Stimulated activated CD4-positive, alpha-beta T cell treated with anti-CD3 and anti-CD28 coated beads, Interleukin-2, amount 100 ng/mL, for 48 hours (primary cell): ENCODE measurements around the gene TIMM21.

Experiments
- DNase-seq, 2 donors: peaks; one replicate each; pipeline ENCODE4 v3.0.0-alpha.2; 2020

TIMM21 gene

GRCh38 chr18:74147779-74148542 lies at the start of gene TIMM21, which contains the start of gene FBXO15:
Gene TIMM21 (plus strand): TSS chr18:74148523. CDS start chr18:74148809, 286 bp downstream.
Gene FBXO15 (minus strand): TSS chr18:74147834. CDS start chr18:74147785, 49 bp downstream.
- peak; percentile 90 to 93 for DNase-seq

GRCh38 chr18:74108460-74108859 lies 39.9 kb upstream of the TIMM21 start:
- DNase-seq, result no peak

GRCh38 chr18:74110149-74110548 lies 38.2 kb upstream of the TIMM21 start:
- DNase-seq, result no peak

- DNase-seq, result no peak
Observed at GRCh38 chr18:74110976-74111375, 37.3 kb upstream of the TIMM21 start.

- DNase-seq, result no peak
Observed at GRCh38 chr18:74113711-74114110, 34.6 kb upstream of the TIMM21 start.

GRCh38 chr18:74114116-74114515 lies 34.2 kb upstream of the TIMM21 start:
- DNase-seq, result no peak

- no peak for DNase-seq
Observed at GRCh38 chr18:74115046-74115445, 33.3 kb upstream of the TIMM21 start.

GRCh38 chr18:74116633-74117554 lies 31.4 kb upstream of the TIMM21 start:
- DNase-seq, result peak in 1 of 2 donors; percentile 9

GRCh38 chr18:74123200-74123599 lies 25.1 kb upstream of the TIMM21 start:
- no peak for DNase-seq

- DNase-seq, result no peak
Observed at GRCh38 chr18:74124642-74125041, 23.7 kb upstream of the TIMM21 start.

- DNase-seq, result no peak
Observed at GRCh38 chr18:74126684-74127655, 21.4 kb upstream of the TIMM21 start.

GRCh38 chr18:74128159-74128558 lies 20.2 kb upstream of the TIMM21 start:
- DNase-seq, result no peak

- no peak for DNase-seq
Observed at GRCh38 chr18:74131124-74131523, 17.2 kb upstream of the TIMM21 start.

- DNase-seq, result no peak
Observed at GRCh38 chr18:74132201-74132600, 16.1 kb upstream of the TIMM21 start.

- no peak for DNase-seq
Observed at GRCh38 chr18:74137920-74138538, 10.3 kb upstream of the TIMM21 start.

- no peak for DNase-seq
Observed at GRCh38 chr18:74139411-74139810, 8.9 kb upstream of the TIMM21 start.

GRCh38 chr18:74139888-74140287 lies 8.4 kb upstream of the TIMM21 start:
- DNase-seq, result peak; percentile 17 to 39

- DNase-seq, result no peak
Observed at GRCh38 chr18:74140582-74140981, 7.7 kb upstream of the TIMM21 start.

GRCh38 chr18:74141667-74142066 lies 6.7 kb upstream of the TIMM21 start:
- DNase-seq, result no peak

- no peak for DNase-seq
Observed at GRCh38 chr18:74142252-74142651, 6.1 kb upstream of the TIMM21 start.

GRCh38 chr18:74146756-74147155 lies 1.6 kb upstream of the TIMM21 start:
- DNase-seq, result no peak

- no peak for DNase-seq
Observed at GRCh38 chr18:74147491-74147778, 888 bp upstream of the TIMM21 start.
